K562 (cell line): ENCODE results near the gene PTH2. TPM values are rescaled to one million over a fixed set of nuclear protein-coding genes. Genes with fewer than 3 reads are reported as not detected.

Source experiments
- ARID1B ChIP-seq: fragments of 450-650 bp; IDR thresholded peaks from 2 replicates; pipeline ENCODE4 v1.6.1; 2016; ENCODE audit warnings: antibody characterized with exemption, mild to moderate bottlenecking, inconsistent platforms
- DIDO1 ChIP-seq: fragments of 450-650 bp; IDR thresholded peaks from 2 replicates; pipeline ENCODE4 v1.6.1; 2016; ENCODE audit warnings: low read depth, missing biosample characterization, missing genetic modification characterization
- ETV1 ChIP-seq: fragments of 450-650 bp; conservative IDR thresholded peaks from 2 replicates; pipeline ENCODE4 v1.6.1; 2016; ENCODE audit warnings: missing genetic modification characterization, control low read depth, low read depth, missing compliant biosample characterization
- FOXJ2 ChIP-seq: fragments of 200-800 bp; sonication (Bioruptor generic); IDR thresholded peaks from 2 replicates; pipeline ENCODE4 v1.6.1; 2016; ENCODE audit warnings: missing genetic modification characterization, missing compliant biosample characterization
- JUND ChIP-seq, 2 experiments: IDR thresholded peaks; 2 replicates in 1 of 2; 3 replicates in 1 of 2; pipeline ENCODE4 v1.6.1; 2011; ENCODE audit warnings: borderline replicate concordance in 2 of 2, low read depth in 2 of 2, low read length in 2 of 2, improper control_type of control experiment in 1 of 2, missing biosample characterization in 1 of 2, missing genetic modification characterization in 1 of 2, missing genetic modification reagents in 1 of 2
- KDM4B ChIP-seq, 2 experiments: fragments of 450-650 bp in 1 of 2; sonication (generic) in 1 of 2; IDR thresholded peaks; 2 replicates each; pipeline ENCODE4 v1.6.1; 2016 to 2017; ENCODE audit warnings: borderline replicate concordance in 2 of 2, antibody characterized with exemption in 1 of 2, low read depth in 1 of 2, mild to moderate bottlenecking in 1 of 2
- KLF1 ChIP-seq: fragments of 450-650 bp; IDR thresholded peaks from 2 replicates; pipeline ENCODE4 v1.6.1; 2016; ENCODE audit warnings: missing genetic modification characterization, missing compliant biosample characterization
- KLF10 ChIP-seq: fragments of 250-450 bp; sonication (Bioruptor Pico); IDR thresholded peaks from 2 replicates; pipeline ENCODE4 v1.6.1; 2021; ENCODE audit warnings: matching md5 sums
- MEF2D ChIP-seq: conservative IDR thresholded peaks from 2 replicates; pipeline ENCODE4 v1.6.1; 2016; ENCODE audit warnings: low read depth, missing genetic modification characterization, missing compliant biosample characterization
- MTF1 ChIP-seq: fragments of 250-450 bp; sonication (Bioruptor Pico); IDR thresholded peaks from 2 replicates; pipeline ENCODE4 v1.9.0; 2021; ENCODE audit warnings: moderate library complexity, mild to moderate bottlenecking, inconsistent platforms, borderline replicate concordance
- NR1H2 ChIP-seq: sonication (generic); formaldehyde crosslinking; IDR thresholded peaks from 2 replicates; pipeline ENCODE4 v1.4.0; 2020; ENCODE audit warnings: mild to moderate bottlenecking, missing genetic modification reagents
- NR4A1 ChIP-seq, 2 experiments: fragments of 250-450 bp in 1 of 2; fragments of 450-650 bp in 1 of 2; sonication (Bioruptor Pico) in 1 of 2; IDR thresholded peaks; 2 replicates each; pipeline versions ENCODE4 v1.4.0 to v1.6.1; 2016 to 2020; ENCODE audit warnings: mild to moderate bottlenecking in 2 of 2, missing compliant biosample characterization in 1 of 2, missing genetic modification characterization in 1 of 2, moderate library complexity in 1 of 2
- OTX1 ChIP-seq: fragments of 450-650 bp; formaldehyde crosslinking; IDR thresholded peaks from 2 replicates; pipeline ENCODE4 v1.4.0; 2022; ENCODE audit warnings: mild to moderate bottlenecking
- PTTG1 ChIP-seq: fragments of 450-650 bp; IDR thresholded peaks from 2 replicates; pipeline ENCODE4 v1.6.1; 2016; ENCODE audit warnings: low read depth, mild to moderate bottlenecking, missing genetic modification characterization, missing compliant biosample characterization
- RB1 ChIP-seq: fragments of 450-650 bp; IDR thresholded peaks from 2 replicates; pipeline ENCODE4 v1.6.1; 2017; ENCODE audit warnings: low read depth, mild to moderate bottlenecking
- RBBP5 ChIP-seq: fragments of 200-600 bp; sonication (generic); IDR thresholded peaks from 2 replicates; pipeline ENCODE4 v1.6.1; 2012; ENCODE audit warnings: borderline replicate concordance, mild to moderate bottlenecking, low read length, control low read depth, inconsistent platforms; ENCODE audit not compliant: insufficient read depth, poor library complexity, severe bottlenecking
- RBM25 ChIP-seq: fragments of 200-400 bp; formaldehyde crosslinking; IDR thresholded peaks from 2 replicates; pipeline ENCODE4 v1.6.1; 2018; ENCODE audit warnings: low read length, low read depth, moderate library complexity; ENCODE audit not compliant: severe bottlenecking
- TAF9B ChIP-seq: fragments of 450-650 bp; IDR thresholded peaks from 2 replicates; pipeline ENCODE4 v1.6.1; 2018; ENCODE audit warnings: mild to moderate bottlenecking; ENCODE audit not compliant: partially characterized antibody
- TARDBP ChIP-seq: fragments of 450-650 bp; IDR thresholded peaks from 2 replicates; pipeline ENCODE4 v1.6.1; 2016
- TFAM ChIP-seq: fragments of 250-450 bp; sonication (Bioruptor Pico); conservative IDR thresholded peaks from 2 replicates; pipeline ENCODE4 v1.5.0; 2021; ENCODE audit warnings: mild to moderate bottlenecking, moderate library complexity
- U2AF1 ChIP-seq: fragments of 200-400 bp; formaldehyde crosslinking; optimal IDR thresholded peaks from 2 replicates; pipeline ENCODE3; 2017; ENCODE audit warnings: mild to moderate bottlenecking, low read depth, low read length, moderate library complexity
- ZNF174 ChIP-seq: fragments of 250-450 bp; sonication (Bioruptor Pico); IDR thresholded peaks from 2 replicates; pipeline ENCODE4 v1.4.0; 2020; ENCODE audit warnings: mild to moderate bottlenecking
- polyA plus RNA-seq, 8 experiments: library from polyadenylated mRNA; depleted of rRNA in 4 of 8; stranded (reverse) in 5 of 8; unstranded in 3 of 8; fragments of >200 nt; fragmentation: Nextera tagmentation in 2 of 8; fragmentation: Illumina TruSeq in 1 of 8; extraction: Ambion mirVana in 2 of 8; extraction: Trizol in 1 of 8; gene quantifications; 2 replicates each; pipeline versions ENCODE4 v1.2.1 to v1.2.3, GENCODE V29; 2011 to 2014; ENCODE audit warnings: inconsistent platforms in 1 of 8, missing spikeins in 1 of 8
- total RNA-seq, 7 experiments: library from RNA; depleted of rRNA in 6 of 7; stranded (reverse); fragments of >200 nt in 6 of 7; fragmentation: Illumina TruSeq in 2 of 7; extraction: Trizol in 2 of 7; gene quantifications; 2 replicates each; pipeline versions ENCODE4 v1.2.1 to v1.2.3, GENCODE V29; 2011 to 2021; ENCODE audit warnings: low replicate concordance in 1 of 7
- TF ChIP-seq, protein P1 (sequence below): fragments of 450-650 bp; IDR thresholded peaks from 2 replicates; pipeline ENCODE4 v1.6.1; 2016; ENCODE audit warnings: mild to moderate bottlenecking
- TF ChIP-seq, protein P2 (sequence below): fragments of 250-450 bp; sonication (Bioruptor Pico); IDR thresholded peaks from 2 replicates; pipeline ENCODE4 v1.5.0; 2021
- TF ChIP-seq, protein P3 (sequence below): sonication (generic); formaldehyde crosslinking; IDR thresholded peaks from 2 replicates; pipeline ENCODE4 v1.8.0; 2022; ENCODE audit warnings: mild to moderate bottlenecking, low read depth, missing genetic modification reagents

The PTH2 gene
- total and polyA plus RNA-seq, 9 of the 15 experiments (the other 6 are each of a cell fraction or from before 2014, with no cell fraction given) = 1.3 TPM; not detected in 8

DNA sequence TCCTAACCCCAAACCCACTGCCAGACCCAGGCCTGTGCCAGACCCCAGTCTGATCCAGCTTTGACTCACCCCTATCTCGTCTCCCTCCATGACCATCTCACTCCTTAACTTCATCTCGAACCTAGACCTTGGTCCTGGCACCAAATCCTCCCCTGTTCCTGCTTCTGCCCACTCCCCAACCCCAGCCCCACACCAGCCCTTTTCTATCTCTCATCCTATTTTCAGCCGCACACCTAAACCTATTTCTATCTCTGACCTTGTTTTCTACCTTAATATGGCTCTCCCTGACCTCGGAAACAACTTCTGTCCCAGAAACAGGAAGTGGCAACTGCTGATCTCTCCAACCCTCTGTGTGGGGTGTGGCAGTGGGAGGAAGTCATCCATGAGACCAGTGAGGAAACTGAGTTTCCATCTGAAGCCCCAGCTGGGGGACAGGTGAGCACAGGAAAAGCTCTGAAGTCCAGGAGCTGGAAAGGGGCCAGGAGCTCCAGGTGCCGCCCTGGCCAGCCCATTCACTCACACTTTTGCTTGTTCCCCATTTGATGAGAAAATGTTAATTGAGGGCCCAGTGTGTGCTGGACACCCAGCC is 13.7 kb downstream of the PTH2 start (continued):
- TF ChIP-seq TFAM = no peak
- TF ChIP-seq, protein P1, sequence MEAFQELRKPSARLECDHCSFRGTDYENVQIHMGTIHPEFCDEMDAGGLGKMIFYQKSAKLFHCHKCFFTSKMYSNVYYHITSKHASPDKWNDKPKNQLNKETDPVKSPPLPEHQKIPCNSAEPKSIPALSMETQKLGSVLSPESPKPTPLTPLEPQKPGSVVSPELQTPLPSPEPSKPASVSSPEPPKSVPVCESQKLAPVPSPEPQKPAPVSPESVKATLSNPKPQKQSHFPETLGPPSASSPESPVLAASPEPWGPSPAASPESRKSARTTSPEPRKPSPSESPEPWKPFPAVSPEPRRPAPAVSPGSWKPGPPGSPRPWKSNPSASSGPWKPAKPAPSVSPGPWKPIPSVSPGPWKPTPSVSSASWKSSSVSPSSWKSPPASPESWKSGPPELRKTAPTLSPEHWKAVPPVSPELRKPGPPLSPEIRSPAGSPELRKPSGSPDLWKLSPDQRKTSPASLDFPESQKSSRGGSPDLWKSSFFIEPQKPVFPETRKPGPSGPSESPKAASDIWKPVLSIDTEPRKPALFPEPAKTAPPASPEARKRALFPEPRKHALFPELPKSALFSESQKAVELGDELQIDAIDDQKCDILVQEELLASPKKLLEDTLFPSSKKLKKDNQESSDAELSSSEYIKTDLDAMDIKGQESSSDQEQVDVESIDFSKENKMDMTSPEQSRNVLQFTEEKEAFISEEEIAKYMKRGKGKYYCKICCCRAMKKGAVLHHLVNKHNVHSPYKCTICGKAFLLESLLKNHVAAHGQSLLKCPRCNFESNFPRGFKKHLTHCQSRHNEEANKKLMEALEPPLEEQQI = no peak
- TF ChIP-seq TAF9B = no peak
- TF ChIP-seq RBM25 = no peak
- TF ChIP-seq, protein P2, sequence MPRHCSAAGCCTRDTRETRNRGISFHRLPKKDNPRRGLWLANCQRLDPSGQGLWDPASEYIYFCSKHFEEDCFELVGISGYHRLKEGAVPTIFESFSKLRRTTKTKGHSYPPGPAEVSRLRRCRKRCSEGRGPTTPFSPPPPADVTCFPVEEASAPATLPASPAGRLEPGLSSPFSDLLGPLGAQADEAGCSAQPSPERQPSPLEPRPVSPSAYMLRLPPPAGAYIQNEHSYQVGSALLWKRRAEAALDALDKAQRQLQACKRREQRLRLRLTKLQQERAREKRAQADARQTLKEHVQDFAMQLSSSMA (CRISPR knock-in tag) = no peak
- TF ChIP-seq, protein P3, sequence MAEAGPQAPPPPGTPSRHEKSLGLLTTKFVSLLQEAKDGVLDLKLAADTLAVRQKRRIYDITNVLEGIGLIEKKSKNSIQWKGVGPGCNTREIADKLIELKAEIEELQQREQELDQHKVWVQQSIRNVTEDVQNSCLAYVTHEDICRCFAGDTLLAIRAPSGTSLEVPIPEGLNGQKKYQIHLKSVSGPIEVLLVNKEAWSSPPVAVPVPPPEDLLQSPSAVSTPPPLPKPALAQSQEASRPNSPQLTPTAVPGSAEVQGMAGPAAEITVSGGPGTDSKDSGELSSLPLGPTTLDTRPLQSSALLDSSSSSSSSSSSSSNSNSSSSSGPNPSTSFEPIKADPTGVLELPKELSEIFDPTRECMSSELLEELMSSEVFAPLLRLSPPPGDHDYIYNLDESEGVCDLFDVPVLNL (CRISPR knock-in tag) = no peak
- no peak for TF ChIP-seq NR1H2 (CRISPR knock-in tag)
- TF ChIP-seq KLF10 = no peak
- no peak for TF ChIP-seq NR4A1 (CRISPR knock-in tag; IDR thresholded peaks at IDR 0.05)
- TF ChIP-seq NR4A1 (tag; IDR thresholded peaks at IDR 0.05) = no peak
- no peak for TF ChIP-seq U2AF1
- TF ChIP-seq ARID1B = peak; percentile 41; the same call in 1 of the 2 replicates
- TF ChIP-seq FOXJ2 (tag) = no peak
- no peak for TF ChIP-seq ZNF174 (CRISPR knock-in tag)
- no peak for TF ChIP-seq MTF1 (CRISPR knock-in tag)
- TF ChIP-seq TARDBP = no peak
- no peak for TF ChIP-seq PTTG1 (tag)
- no peak for TF ChIP-seq KDM4B (IDR thresholded peaks at IDR 0.05; ENCODE audit: borderline replicate concordance in 2 of 2, low read depth in 1 of 2)
- TF ChIP-seq OTX1 (CRISPR knock-in tag) = peak; percentile 30; the same call in 1 of the 2 replicates
- TF ChIP-seq JUND (IDR thresholded peaks at IDR 0.05; ENCODE audit: borderline replicate concordance, low read depth, low read length) = no peak
- peak; percentile 30; the same call in 1 of the 3 replicates for TF ChIP-seq JUND (tag; IDR thresholded peaks at IDR 0.05; ENCODE audit: borderline replicate concordance, low read depth, low read length)
- TF ChIP-seq ETV1 (tag) = peak; percentile 26; the same call in 1 of the 2 replicates
- TF ChIP-seq DIDO1 = no peak
- no peak for TF ChIP-seq RBBP5
- no peak for TF ChIP-seq KLF1
- no peak for TF ChIP-seq RB1
- 0 out of 2 replicates have a peak, but pooled peaks have one; percentile 29 for TF ChIP-seq MEF2D (tag)
